GM18907 (cell line): ENCODE data around the gene CLASP1.
"Not testable (repeated sequence)": the region's sequence is repeated elsewhere in the genome, so short reads cannot be mapped to it uniquely, and the experiment has no call there.

Source experiments
- ATAC-seq: cut with Tn5 transposase; IDR thresholded peaks from one replicate; pipeline ENCODE4 v1.9.1; 2021; ENCODE audit warnings: mild to moderate bottlenecking, moderate library complexity; ENCODE audit not compliant: unreplicated experiment

Gene CLASP1

DNA sequence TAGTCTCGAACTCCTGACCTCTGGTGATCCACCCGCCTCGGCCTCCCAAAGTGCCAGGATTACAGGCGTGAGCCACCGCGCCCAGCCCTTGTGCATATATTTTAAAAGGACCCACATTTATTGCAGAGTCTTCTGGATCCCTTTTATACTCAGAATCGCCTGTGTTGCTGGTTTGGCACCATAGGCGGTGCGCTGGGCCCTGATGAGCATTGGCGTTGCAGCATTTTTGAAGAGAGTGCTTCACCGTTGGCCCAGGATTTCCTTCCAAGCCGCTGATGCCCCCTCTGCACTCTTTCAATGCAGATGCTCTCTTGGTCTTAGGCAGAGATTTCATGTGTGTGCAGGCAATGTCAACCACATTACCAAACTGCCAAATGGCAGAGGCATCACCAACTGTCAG lies 350.8 kb downstream of the CLASP1 start:
- no peak for ATAC-seq

DNA sequence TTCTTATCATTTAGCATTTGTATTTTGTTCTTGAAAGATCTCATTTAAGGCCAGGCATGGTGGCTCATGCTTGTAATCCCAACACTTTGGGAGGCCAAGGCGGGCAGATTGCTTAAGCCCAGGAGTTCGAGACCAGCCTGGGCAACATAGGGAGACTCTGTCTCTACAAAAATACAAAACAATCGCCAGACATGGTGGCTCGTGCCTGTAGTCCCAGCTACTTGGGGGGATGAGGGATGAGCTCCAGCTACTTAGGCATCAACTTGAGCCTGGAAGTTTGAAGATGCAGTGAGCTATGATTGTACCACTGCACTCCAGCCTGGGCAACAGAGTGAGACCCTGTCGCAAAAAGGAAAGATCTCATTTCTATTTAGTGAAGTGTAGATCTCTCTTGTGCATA lies 351.4 kb downstream of the CLASP1 start:
- not testable (repeated sequence) for ATAC-seq

DNA sequence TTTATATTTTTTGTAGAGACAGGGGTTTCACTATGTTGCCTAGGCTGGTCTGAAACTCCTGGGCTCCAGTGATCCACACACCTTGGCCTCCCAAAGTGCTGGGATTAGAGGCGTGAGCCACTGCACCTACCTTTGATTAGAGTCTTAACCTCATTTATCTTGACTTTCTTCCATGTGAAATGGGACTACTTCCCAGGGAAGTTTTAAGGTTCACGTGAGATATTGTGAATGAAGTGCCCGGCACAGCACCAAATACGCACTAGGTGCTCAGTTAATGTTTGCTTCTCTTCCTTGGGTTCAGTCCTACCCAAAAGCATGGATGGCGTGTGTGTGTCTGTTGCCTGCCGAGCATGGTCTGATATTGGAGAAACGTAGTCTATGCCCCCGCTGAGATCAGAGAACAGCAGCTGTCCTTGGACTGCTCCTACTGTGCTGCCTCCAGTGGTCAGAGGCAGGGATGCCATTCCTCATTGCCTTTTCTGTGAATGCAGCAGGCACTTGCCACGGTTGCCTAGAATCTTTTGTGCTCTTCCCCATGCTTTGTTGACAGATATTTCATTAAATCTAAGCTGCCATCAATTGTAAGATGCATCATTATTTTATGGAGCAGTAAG lies 351.9 kb downstream of the CLASP1 start:
- ATAC-seq = peak; percentile 62

DNA sequence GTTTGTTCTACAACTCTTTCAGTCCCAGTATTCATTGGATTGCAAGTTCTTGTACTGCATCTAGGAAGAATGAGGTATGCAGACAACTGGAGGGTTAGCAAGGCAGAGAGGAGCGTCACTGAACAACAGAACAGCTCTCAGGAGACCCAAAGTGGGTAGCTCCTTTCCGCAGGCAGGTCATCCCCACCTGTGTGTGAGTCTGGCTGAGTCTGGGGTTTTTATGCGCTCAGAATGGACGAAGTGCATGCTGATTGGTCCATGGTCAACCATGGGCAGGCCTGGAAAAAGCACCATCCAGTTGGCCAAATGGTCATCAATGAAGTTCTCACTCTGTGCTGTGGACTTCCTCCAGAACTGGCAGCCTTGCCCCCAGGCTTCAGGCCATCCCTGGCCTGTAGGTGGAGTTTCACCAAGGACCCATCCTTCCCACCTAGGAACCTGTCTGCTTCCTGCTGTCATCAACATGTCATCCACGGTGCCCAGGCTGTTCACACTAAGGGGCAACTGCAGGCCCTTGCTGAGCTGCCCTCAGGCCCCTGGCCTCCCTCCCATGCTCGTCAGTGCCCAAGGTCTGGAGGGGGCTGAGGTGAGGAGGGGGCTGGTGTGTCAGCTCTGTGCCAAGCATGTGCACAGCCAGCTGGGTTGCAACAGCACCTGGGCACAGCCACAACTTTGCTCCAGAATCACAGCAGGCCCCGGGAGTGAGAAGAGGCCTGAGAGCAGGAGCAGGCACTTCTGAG lies 353.2 kb downstream of the CLASP1 start:
- ATAC-seq = no peak

DNA sequence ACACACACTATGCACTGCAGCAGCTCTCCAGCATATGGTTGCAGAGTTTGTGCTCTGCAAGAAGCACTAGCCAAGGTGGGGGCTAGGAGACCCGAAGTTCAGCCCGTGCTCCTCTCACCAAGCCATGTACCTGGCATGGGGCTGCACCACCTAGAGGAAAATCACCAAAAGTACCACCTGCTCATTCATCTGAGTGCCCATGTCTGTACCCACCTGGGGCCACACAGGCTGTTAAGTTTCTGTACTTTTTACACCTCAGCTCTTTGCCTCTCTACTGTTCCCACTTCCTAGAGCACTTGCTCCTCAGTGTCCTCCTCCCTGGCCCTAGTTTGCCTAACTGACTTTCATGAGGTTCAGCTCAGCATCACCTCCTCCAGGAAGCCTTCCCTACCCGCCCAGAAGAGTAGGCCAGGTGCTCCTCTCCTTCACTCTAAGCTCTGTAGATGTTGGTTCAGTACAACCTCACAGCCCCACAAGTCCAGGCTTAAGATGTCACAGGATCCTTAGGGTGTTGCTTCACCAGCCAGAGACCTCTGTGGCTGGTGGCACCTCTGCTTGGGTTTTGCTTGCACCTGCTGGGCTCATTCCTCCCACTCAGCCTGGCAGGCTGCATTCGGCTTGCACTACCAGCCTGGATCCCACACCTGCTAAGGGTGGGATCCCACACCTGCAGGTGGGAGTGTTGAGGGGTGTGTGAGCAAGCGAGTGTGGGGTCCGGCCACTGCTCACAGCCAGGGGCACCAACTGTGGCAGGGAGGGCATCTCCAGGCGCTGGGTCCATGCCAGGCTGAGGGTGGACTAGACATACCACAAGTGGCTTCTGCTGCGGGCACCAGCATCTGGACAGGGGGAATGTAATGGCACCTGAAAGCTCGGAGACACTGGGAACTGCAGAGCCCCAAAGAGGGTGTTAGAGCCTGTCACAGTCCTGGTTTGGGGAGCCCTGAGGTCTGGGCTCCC lies 354.1 kb downstream of the CLASP1 start:
- ATAC-seq = no peak

DNA sequence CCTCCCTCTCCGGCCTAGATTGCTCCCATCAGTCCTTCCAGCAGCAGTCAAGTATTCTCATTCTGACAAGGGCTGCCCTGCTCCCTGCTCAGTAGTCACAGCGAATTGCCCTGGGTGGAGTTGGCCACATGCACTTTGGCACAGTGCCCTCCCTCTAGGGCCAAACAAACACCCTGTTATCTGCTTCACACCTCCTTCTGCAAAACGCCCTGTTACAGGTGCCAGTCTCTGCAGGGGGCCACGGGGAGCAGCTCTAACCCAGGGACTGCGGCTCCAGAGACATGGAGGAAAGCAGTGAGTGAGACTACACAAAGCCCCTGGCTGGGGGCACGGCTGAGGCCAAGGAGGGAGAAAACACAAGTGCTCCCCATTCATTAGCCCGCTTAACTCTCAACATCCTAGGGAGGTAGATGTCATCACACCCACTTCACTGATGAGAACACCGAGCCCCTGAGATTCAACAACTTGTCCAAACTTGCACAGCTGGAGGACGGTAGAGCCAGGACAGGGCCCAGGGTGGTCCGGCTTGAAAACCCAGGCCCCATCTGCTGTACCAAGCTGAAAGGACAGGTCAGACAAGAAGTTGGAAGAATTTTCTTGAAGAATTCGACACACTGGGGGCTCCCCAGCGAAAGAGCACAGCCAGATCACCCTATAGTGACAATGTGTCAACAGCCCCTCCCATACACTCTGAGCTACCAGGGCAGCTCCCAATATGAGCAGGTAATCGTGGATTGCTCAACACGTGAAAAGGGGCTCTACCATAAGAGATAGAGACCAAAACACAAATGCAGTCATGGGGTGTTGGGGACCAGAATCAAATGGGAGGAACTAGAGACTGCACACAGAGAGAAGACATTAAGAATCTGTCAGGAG lies 355.6 kb downstream of the CLASP1 start:
- ATAC-seq = no peak

DNA sequence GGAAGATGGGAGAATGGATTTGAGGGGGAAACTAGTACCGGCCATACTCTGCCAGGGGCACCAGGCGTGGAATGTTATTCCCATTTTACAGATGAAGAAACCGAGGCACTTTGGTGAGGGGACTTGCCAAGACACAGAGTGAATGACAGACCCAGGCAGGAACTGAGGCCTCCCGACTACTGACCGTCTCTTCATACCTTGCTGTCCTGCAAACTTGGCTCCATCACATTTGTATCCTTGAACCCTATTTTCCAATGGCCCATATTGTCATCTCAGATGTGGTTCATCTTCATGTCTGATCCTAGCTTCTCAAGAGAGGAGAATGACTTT lies 358.0 kb downstream of the CLASP1 start:
- ATAC-seq = no peak

DNA sequence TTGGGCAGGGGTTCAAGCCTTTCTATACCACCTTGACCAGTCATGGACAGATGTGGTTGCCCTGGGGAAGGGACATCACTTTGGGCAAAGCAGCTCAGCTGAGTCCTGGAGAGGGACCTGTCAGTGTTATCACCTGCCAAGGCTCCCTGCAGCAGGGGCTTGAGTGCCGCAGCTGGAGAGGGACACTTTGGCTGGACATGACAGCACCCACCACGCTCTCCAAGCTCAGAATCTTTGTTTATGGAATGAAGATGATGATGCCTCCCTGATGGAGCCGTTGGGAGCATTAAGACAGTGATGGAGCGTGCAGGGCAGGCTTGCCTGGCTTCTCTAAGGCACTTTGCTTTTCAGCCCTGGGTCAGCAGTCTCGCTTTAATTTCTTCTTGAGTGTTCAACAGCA lies 360.0 kb downstream of the CLASP1 start:
- ATAC-seq = no peak

DNA sequence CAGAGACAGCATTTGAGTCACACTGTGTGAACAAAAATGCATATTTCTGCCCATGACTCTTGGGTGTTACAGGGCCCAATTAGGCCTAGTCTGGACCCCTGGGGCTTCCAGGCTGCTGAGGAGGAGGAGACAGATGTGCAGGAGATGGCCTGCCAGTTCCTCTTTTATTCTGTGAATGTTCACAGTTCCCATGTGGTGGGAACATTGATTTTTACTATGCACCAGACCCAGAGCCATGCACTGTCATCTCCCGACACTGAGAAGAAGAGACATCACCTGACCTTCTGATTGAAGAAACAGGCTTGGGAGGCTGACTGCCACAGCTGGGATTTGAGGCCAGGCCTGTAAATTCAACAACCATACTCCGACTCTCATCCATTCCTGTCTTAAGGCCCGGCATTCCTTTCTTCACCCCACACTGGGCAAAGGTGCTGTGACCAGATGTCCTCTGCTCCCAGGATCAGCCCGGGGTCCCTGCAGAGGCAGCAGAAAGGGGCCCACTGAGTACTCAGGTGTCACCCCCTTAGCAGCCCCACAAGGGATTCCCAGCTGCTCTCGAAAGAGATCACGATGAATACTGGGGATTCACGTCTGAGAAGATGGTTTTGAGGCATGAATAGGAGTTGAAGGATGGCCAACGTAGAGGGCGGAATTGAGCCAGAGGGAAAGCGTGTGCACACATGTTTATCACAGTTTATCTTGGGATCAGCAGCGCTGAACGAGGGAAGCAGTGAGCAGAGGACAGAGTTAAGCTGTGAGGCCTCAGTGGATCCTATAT lies 360.6 kb downstream of the CLASP1 start:
- no peak for ATAC-seq

DNA sequence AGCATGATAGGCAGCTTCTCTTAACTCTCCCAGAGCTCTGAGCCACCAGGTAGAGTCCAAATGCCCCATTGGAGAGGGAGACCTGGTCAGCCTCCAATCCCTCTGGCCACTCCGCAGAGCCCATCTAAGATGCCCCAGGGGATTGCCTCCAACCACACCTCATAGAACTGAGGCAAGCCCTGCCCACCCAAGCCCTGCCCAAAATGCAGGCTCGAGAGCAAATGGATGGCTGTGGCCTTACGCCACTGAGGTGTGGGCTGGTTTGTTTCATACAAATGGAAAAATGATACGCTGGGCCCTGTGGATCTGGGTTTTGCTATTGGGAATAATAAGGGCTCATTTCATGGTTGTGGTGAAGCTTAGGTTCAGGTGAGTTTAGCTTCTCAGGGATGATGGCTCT lies 361.3 kb downstream of the CLASP1 start:
- no peak for ATAC-seq
